Lower lobe of right lung (tissue), 2 donors: ENCODE data around the gene KLHL40. TPM values are rescaled to one million over a fixed set of nuclear protein-coding genes. Genes with fewer than 3 reads are reported as not detected.

Experiments
- ATAC-seq, 2 donors: fragments of 200-7000 bp; cut with Tn5 transposase; one replicate each; pipeline ENCODE4 v1.9.1; 2020 to 2022; ENCODE audit warnings: mild to moderate bottlenecking in 2 of 2, moderate library complexity in 2 of 2
- DNase-seq: peaks from one replicate; pipeline ENCODE4 v3.0.0-alpha.2; 2020
- H3K27ac ChIP-seq: fragments of 200-600 bp; one replicate; pipeline ENCODE4 v1.8.0; 2022
- H3K27me3 ChIP-seq: fragments of 200-600 bp; one replicate; pipeline ENCODE4 v1.8.0; 2022; ENCODE audit warnings: low read depth
- H3K36me3 ChIP-seq: fragments of 200-600 bp; one replicate; pipeline ENCODE4 v1.8.0; 2022; ENCODE audit warnings: mild to moderate bottlenecking
- H3K4me1 ChIP-seq: fragments of 200-600 bp; one replicate; pipeline ENCODE4 v1.8.0; 2022
- H3K4me3 ChIP-seq: fragments of 200-600 bp; one replicate; pipeline ENCODE4 v1.8.0; 2022; ENCODE audit warnings: mild to moderate bottlenecking
- H3K9me3 ChIP-seq: fragments of 200-600 bp; one replicate; pipeline ENCODE4 v1.8.0; 2022
- CTCF ChIP-seq: fragments of 200-600 bp; IDR thresholded peaks from one replicate; pipeline ENCODE4 v1.8.0; 2022; ENCODE audit warnings: antibody characterized with exemption, mild to moderate bottlenecking
- intact Hi-C: fragments of 100-400 bp; cut with DNase I; formaldehyde crosslinking; loops from one replicate; pipeline ENCODE4 v1.11.0; 2022
- total RNA-seq: library from RNA; stranded (reverse); fragmentation: NEBNext Ultra II Directional; extraction: Animal tissue kit (Norgen Biotek cat#: 25700); gene quantifications from one replicate; pipeline ENCODE4 v1.2.1, GENCODE V29; 2021
- donor health status: DM: no; HTN: yes; CAD: no; lungs with severe emphysema.

Gene KLHL40
- total RNA-seq, 1 donor from 2014 or later: not detected

GRCh38 chr3:42739401-42740158 lies 54.2 kb downstream of the KLHL40 start:
- intact Hi-C loops: no loop called here

GRCh38 chr3:42741796-42742195 lies 56.5 kb downstream of the KLHL40 start:
- ATAC-seq: no peak
- H3K27me3 ChIP-seq: no peaks in the 10 kb centered on the region
- intact Hi-C loops: no loop called here
- H3K4me1 ChIP-seq: peaks cover 11% of the 10 kb centered on the region
- DNase-seq: no peak
- no peaks in the 10 kb centered on the region for H3K36me3 ChIP-seq
- no peaks in the 10 kb centered on the region for H3K9me3 ChIP-seq
- H3K4me3 ChIP-seq: no peak overlapping the region
- no peak overlapping the region for H3K27ac ChIP-seq
- TF ChIP-seq CTCF: no peak

More at GRCh38 chr3:42739401-42740158, 54.2 kb downstream of the KLHL40 start:
- Histone ChIP-seq H3K4me3 (no peak overlapping the region), H3K9me3 (no peaks in the 10 kb centered on the region), H3K4me1 (no peaks in the 10 kb centered on the region), H3K36me3 (no peaks in the 10 kb centered on the region), H3K27ac (no peak overlapping the region), H3K27me3 (no peaks in the 10 kb centered on the region)
- DNase-seq (no peak), ATAC-seq (peak in 1 of 2 donors; percentile 12)
- no peak for TF ChIP-seq CTCF

Other genes starting within 250 kb of the KLHL40 start
- 212 TPM for gene VIPR1, start 182.9 kb upstream of the KLHL40 start, total RNA-seq
- 51.3 TPM for gene SEC22C, start 103.6 kb upstream of the KLHL40 start, total RNA-seq
- gene SS18L2, start 94.7 kb upstream of the KLHL40 start, total RNA-seq: 21.4 TPM
- gene NKTR, start 84.9 kb upstream of the KLHL40 start, total RNA-seq: 87.3 TPM
- gene ZBTB47, start 31.8 kb upstream of the KLHL40 start, total RNA-seq: 20.0 TPM
- 1.0 TPM for gene HHATL, start 17.3 kb downstream of the KLHL40 start, total RNA-seq
- gene CCDC13, start 87.7 kb downstream of the KLHL40 start, total RNA-seq: 2.5 TPM
- 83.8 TPM for gene HIGD1A, start 119.0 kb downstream of the KLHL40 start, total RNA-seq
- gene ACKR2, start 123.9 kb downstream of the KLHL40 start, total RNA-seq: 5.3 TPM
- not detected for gene CYP8B1, start 190.3 kb downstream of the KLHL40 start, total RNA-seq
- gene ZNF662, start 220.6 kb downstream of the KLHL40 start, total RNA-seq: 7.3 TPM